ENCODE data around the gene ATP5IF1. TPM values are rescaled to one million over a fixed set of nuclear protein-coding genes. Genes with fewer than 3 reads are reported as not detected.

The ATP5IF1 gene
- total and polyA plus RNA-seq, 2 of the 13 experiments (the other 11 are each of a cell fraction or from before 2014, with no cell fraction given): 97.7 to 131 TPM

GRCh38 chr1:28259252-28259933 lies 23.5 kb downstream of the ATP5IF1 start, which contains the start of gene SESN2 (continued):
- no peak for TF ChIP-seq ZBTB2 (CRISPR knock-in tag; IDR thresholded peaks at IDR 0.05; ENCODE audit: low read depth)
- TF ChIP-seq EHMT2 (IDR thresholded peaks at IDR 0.05; ENCODE audit: borderline replicate concordance, low read depth, low read length): no peak
- TF ChIP-seq RBAK (CRISPR knock-in tag; IDR thresholded peaks at IDR 0.05): no peak
- TF ChIP-seq CAMTA2 (CRISPR knock-in tag; IDR thresholded peaks at IDR 0.05; ENCODE audit: borderline replicate concordance): 0 out of 2 replicates have a peak, but pooled peaks have one; percentile 75
- TF ChIP-seq SRSF4 (IDR thresholded peaks at IDR 0.05; ENCODE audit: low read depth, low read length, poor library complexity, severe bottlenecking): no peak
- TF ChIP-seq DDIT3 (CRISPR knock-in tag; IDR thresholded peaks at IDR 0.05): peak; percentile 94; the same call in 1 of the 2 replicates
- peak; percentile 81; the same call in 1 of the 2 replicates for TF ChIP-seq SRY (CRISPR knock-in tag; IDR thresholded peaks at IDR 0.05)
- TF ChIP-seq HIVEP1 (CRISPR knock-in tag; IDR thresholded peaks at IDR 0.05): no peak
- no peak for TF ChIP-seq PHF20 (CRISPR knock-in tag; IDR thresholded peaks at IDR 0.05)
- 0 out of 2 replicates have a peak, but pooled peaks have one; percentile 51 for TF ChIP-seq PITX1 (CRISPR knock-in tag; IDR thresholded peaks at IDR 0.05)
- TF ChIP-seq CREB3 (CRISPR knock-in tag; IDR thresholded peaks at IDR 0.05): 0 out of 2 replicates have a peak, but pooled peaks have one; percentile 31
- TF ChIP-seq KDM2A (CRISPR knock-in tag; IDR thresholded peaks at IDR 0.05; ENCODE audit: borderline replicate concordance, low read depth): no peak; the same call in 1 of the 2 replicates
- no peak for TF ChIP-seq RNF2 (conservative IDR thresholded peaks at IDR 0.05; ENCODE audit: low read depth)
- no peak for TF ChIP-seq ZBTB42 (CRISPR knock-in tag; IDR thresholded peaks at IDR 0.05)
- TF ChIP-seq CEBPB (IDR thresholded peaks at IDR 0.05; ENCODE audit: borderline replicate concordance, low read depth, low read length): peak; percentile 93
- peak; percentile 71; the same call in 1 of the 2 replicates for TF ChIP-seq FOSL2 (CRISPR knock-in tag; IDR thresholded peaks at IDR 0.05)
- TF ChIP-seq ZNF530 (CRISPR knock-in tag; IDR thresholded peaks at IDR 0.05; ENCODE audit: low read depth): no peak
- TF ChIP-seq NR0B2 (CRISPR knock-in tag; IDR thresholded peaks at IDR 0.05): no peak; the same call in 1 of the 2 replicates
- TF ChIP-seq ASH2L (IDR thresholded peaks at IDR 0.05; ENCODE audit: insufficient read length, low read depth, low read length): peak; percentile 74
- peak; percentile 41 for TF ChIP-seq YY1 (IDR thresholded peaks at IDR 0.05; ENCODE audit: insufficient read depth, insufficient replicate concordance, low read depth, low read length)
- TF ChIP-seq DMAP1 (CRISPR knock-in tag; IDR thresholded peaks at IDR 0.05): no peak
- 0 out of 2 replicates have a peak, but pooled peaks have one; percentile 66 for TF ChIP-seq ZNF747 (CRISPR knock-in tag; IDR thresholded peaks at IDR 0.05; ENCODE audit: borderline replicate concordance)
- peak; percentile 15 for TF ChIP-seq HNRNPLL (IDR thresholded peaks at IDR 0.05; ENCODE audit: low read depth, low read length, poor library complexity, severe bottlenecking)
- TF ChIP-seq RARA (CRISPR knock-in tag; IDR thresholded peaks at IDR 0.05): no peak
- peak; percentile 26; the same call in 1 of the 2 replicates for TF ChIP-seq REPIN1 (CRISPR knock-in tag; IDR thresholded peaks at IDR 0.05; ENCODE audit: borderline replicate concordance, low read depth)
- TF ChIP-seq SMC3 (IDR thresholded peaks at IDR 0.05; ENCODE audit: low read length): no peak

All from HepG2 (cell line).